ENCODE data around the gene DDR1. TPM values are rescaled to one million over a fixed set of nuclear protein-coding genes. Genes with fewer than 3 reads are reported as not detected.
A peak's percentile ranks its signal among the peaks of the same experiment; 100 is the strongest.
"Not testable (repeated sequence)": the region's sequence is repeated elsewhere in the genome, so short reads cannot be mapped to it uniquely, and the experiment has no call there.

Gene DDR1
- total RNA-seq, 4 donors from 2014 or later = 149 to 322 (median 230) TPM

- DNase-seq = no peak
- Histone ChIP-seq H3K36me3 (peaks cover 0 to 32% (median 15%) of the 10 kb centered on the region in 4 donors), H3K27ac (no peak overlapping the region), H3K27me3 (no peaks in the 10 kb centered on the region), H3K4me3 (no peak overlapping the region), H3K4me1 (peaks cover 9 to 18% (median 13%) of the 10 kb centered on the region in 4 donors), H3K9me3 (no peaks in the 10 kb centered on the region)
- TF ChIP-seq POLR2AphosphoS5 (IDR thresholded peaks at IDR 0.05) (no peak), EP300 (IDR thresholded peaks at IDR 0.05; ENCODE audit: low read depth) (no peak), POLR2A (IDR thresholded peaks at IDR 0.05) (no peak), CTCF (IDR thresholded peaks at IDR 0.05) (no peak)
- in situ Hi-C loops (cut with MboI; ENCODE audit: low pct_ligation_motif_present in 1 of 4, low pct_unique_long_range_greater_than_20kb in 1 of 4, low sequenced_read_pairs in 3 of 4) (loop anchor here in 3 of 4 donors (5.0 to 10.0 kb wide), 2 partner anchors 156 to 159 kb away; no protein-coding TSS in a partner anchor), intact Hi-C loops (cut with DNase I; ENCODE audit: low total_unique reads) (loop anchor here (5.0 kb wide), 1 partner anchor 149 kb away; no protein-coding TSS in a partner anchor)
- WGBS, 2 donors (ENCODE audit: low coverage in 1 of 2) = 93% methylated on average over 8 of the region's 8 CpGs; no CpG with 5 or more reads in 1 of the 2 donors
Measured at GRCh38 chr6:30918670-30919069, 34.4 kb downstream of the DDR1 start.

DNA sequence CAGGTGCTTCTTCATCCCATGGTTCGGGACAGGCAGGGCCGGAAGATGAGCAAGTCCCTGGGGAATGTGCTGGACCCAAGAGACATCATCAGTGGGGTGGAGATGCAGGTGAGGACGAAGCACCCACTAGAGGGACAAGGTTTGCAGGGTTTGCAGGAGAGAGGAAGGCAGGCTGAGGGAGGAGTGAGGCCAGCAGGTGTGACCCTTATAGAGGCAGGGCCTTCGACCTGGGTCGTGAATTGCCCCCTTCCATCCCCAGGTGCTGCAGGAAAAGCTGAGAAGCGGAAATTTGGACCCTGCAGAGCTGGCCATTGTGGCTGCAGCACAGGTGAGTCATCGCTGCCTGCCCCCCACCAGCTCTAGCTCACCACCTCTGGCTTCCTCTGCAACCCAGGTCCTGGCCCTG is 38.1 kb downstream of the DDR1 start:
- Histone ChIP-seq H3K36me3 (peaks cover 0 to 38% (median 16%) of the 10 kb centered on the region in 4 donors), H3K4me1 (no peaks in the 10 kb centered on the region), H3K9me3 (no peaks in the 10 kb centered on the region), H3K4me3 (no peak overlapping the region), H3K27ac (no peak overlapping the region), H3K27me3 (no peaks in the 10 kb centered on the region)
- TF ChIP-seq POLR2A (IDR thresholded peaks at IDR 0.05) (no peak), EP300 (IDR thresholded peaks at IDR 0.05; ENCODE audit: low read depth) (no peak), POLR2AphosphoS5 (IDR thresholded peaks at IDR 0.05) (no peak), CTCF (IDR thresholded peaks at IDR 0.05) (no peak)
- 85% methylated on average over 7 of the region's 7 CpGs; no CpG with 5 or more reads in 1 of the 2 donors for WGBS, 2 donors (ENCODE audit: low coverage in 1 of 2)
- no peak for DNase-seq
- intact Hi-C loops (cut with DNase I; ENCODE audit: low total_unique reads) = no loop called here
- in situ Hi-C loops (cut with MboI; ENCODE audit: low pct_ligation_motif_present in 1 of 4, low pct_unique_long_range_greater_than_20kb in 1 of 4, low sequenced_read_pairs in 3 of 4) = no loop called here

GRCh38 chr6:30924040-30924627 is 39.8 kb downstream of the DDR1 start:
- in situ Hi-C loops (cut with MboI; ENCODE audit: low pct_ligation_motif_present in 1 of 4, low pct_unique_long_range_greater_than_20kb in 1 of 4, low sequenced_read_pairs in 3 of 4); H3K27me3 ChIP-seq; DNase-seq; H3K9me3 ChIP-seq; H3K4me3 ChIP-seq; H3K4me1 ChIP-seq; H3K27ac ChIP-seq; intact Hi-C loops (cut with DNase I; ENCODE audit: low total_unique reads): not testable (repeated sequence)
- WGBS, 2 donors (ENCODE audit: low coverage in 1 of 2) = 93% methylated on average over 7 of the region's 9 CpGs; no CpG with 5 or more reads in 1 of the 2 donors
- H3K36me3 ChIP-seq = peaks cover 0 to 32% (median 15%) of the 10 kb centered on the region in 4 donors

DNA sequence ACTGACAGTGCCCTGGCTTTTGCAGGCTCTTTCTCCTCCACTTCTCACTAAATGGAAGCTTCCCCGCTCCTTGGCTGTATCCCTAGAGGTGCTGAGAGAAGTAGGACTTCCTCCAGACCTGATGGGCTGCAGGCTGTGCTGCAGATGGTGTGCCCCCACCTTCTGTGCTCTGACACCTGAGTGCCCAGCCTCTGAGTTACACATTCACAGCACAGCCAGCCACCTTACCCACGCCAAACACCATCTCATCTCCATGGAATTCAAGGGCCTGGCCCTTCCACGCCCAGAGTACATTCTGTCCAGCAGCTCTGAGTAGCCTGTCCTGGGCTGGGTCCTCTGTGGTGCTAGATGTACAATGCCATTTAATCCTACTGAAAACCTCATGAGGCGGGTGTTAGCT is 42.3 kb downstream of the DDR1 start:
- in situ Hi-C loops (cut with MboI; ENCODE audit: low pct_ligation_motif_present in 1 of 4, low pct_unique_long_range_greater_than_20kb in 1 of 4, low sequenced_read_pairs in 3 of 4) = loop anchor here in 1 of 4 donors (25.0 kb wide), 1 partner anchor 136 kb away; no protein-coding TSS in a partner anchor
- DNase-seq = peak; percentile 42
- H3K27ac ChIP-seq = peak overlapping the region in 1 of 4 donors; percentile 4
- H3K36me3 ChIP-seq = peaks cover 0 to 18% (median 6%) of the 10 kb centered on the region in 4 donors
- no peaks in the 10 kb centered on the region for H3K4me1 ChIP-seq
- no peaks in the 10 kb centered on the region for H3K27me3 ChIP-seq
- WGBS, 2 donors (ENCODE audit: low coverage in 1 of 2) = 75 to 100% methylated on average over 1 to 4 of the region's 4 CpGs
- intact Hi-C loops (cut with DNase I; ENCODE audit: low total_unique reads) = no loop called here
- TF ChIP-seq POLR2A (IDR thresholded peaks at IDR 0.05) (peak; percentile 9), POLR2AphosphoS5 (IDR thresholded peaks at IDR 0.05) (no peak), EP300 (IDR thresholded peaks at IDR 0.05; ENCODE audit: low read depth) (no peak), CTCF (IDR thresholded peaks at IDR 0.05) (no peak)
- H3K9me3 ChIP-seq = peaks cover 0 to 6% of the 10 kb centered on the region in 2 donors
- no peak overlapping the region for H3K4me3 ChIP-seq

DNA sequence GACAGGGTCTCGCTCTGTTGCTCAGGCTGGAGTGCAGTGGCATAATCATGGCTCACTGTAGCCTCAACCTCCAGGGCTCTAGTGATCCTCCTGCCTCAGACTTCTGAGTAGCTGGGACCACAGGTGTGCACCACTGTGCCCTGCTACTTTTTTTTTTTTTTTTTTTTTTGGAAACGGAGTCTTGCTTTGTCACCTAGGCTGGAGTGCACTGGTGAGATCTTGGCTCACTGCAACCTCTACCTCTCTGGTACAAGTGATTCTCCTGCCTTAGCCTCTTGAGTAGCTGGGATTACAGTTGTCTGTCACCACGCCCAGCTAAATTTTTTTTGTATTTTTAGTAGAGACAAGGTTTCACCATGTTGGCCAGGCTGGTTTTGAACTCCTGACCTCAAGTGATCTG is 42.8 kb downstream of the DDR1 start:
- H3K9me3 ChIP-seq; H3K4me3 ChIP-seq; H3K4me1 ChIP-seq; H3K27ac ChIP-seq; DNase-seq; H3K27me3 ChIP-seq; intact Hi-C loops (cut with DNase I; ENCODE audit: low total_unique reads): not testable (repeated sequence)
- WGBS, 2 donors (ENCODE audit: low coverage in 1 of 2) = 93% methylated on average over 3 of the region's 3 CpGs
- peaks cover 0 to 14% (median 6%) of the 10 kb centered on the region in 4 donors for H3K36me3 ChIP-seq
- in situ Hi-C loops (cut with MboI; ENCODE audit: low pct_ligation_motif_present in 1 of 4, low pct_unique_long_range_greater_than_20kb in 1 of 4, low sequenced_read_pairs in 3 of 4) = loop anchor here in 1 of 4 donors (25.0 kb wide), 1 partner anchor 135 kb away; no protein-coding TSS in a partner anchor
